Bronchial epithelial cell (primary cell): ENCODE measurements around the gene EIF4B. TPM values are rescaled to one million over a fixed set of nuclear protein-coding genes. Genes with fewer than 3 reads are reported as not detected.
A peak's percentile ranks its signal among the peaks of the same experiment; 100 is the strongest.

ENCODE experiments used
- DNase-seq: peaks from one replicate; pipeline ENCODE4 v3.0.0-alpha.2; 2010; ENCODE audit warnings: low read depth
- FAIRE-seq: peaks from 2 replicates; lab custom pipeline; 2011; peaks lifted over from hg19 to GRCh38; lab: Jason Lieb, UNC
- H3K27me3 ChIP-seq: 2 replicates; pipeline ENCODE4 v1.5.1; 2011; ENCODE audit warnings: low read length; ENCODE audit not compliant: control insufficient read depth, insufficient read depth
- H3K36me3 ChIP-seq: 2 replicates; pipeline ENCODE4 v1.5.1; 2011; ENCODE audit warnings: low read length; ENCODE audit not compliant: control insufficient read depth, insufficient read depth
- H3K4me3 ChIP-seq: 2 replicates; pipeline ENCODE4 v1.5.1; 2011; ENCODE audit warnings: mild to moderate bottlenecking, low read depth, low read length, control low read depth
- total RNA-seq: library from RNA; depleted of rRNA; stranded (reverse); fragments of >200 nt; gene quantifications from 2 replicates; pipeline ENCODE4 v1.2.1, GENCODE V29; 2014
- TF ChIP-seq, protein P1 (sequence below): IDR thresholded peaks from 2 replicates; pipeline ENCODE4 v1.5.1; 2011; ENCODE audit warnings: mild to moderate bottlenecking, moderate library complexity, low read length, control low read depth, inconsistent platforms; ENCODE audit not compliant: insufficient read depth, severe bottlenecking

The EIF4B gene
- total RNA-seq, 1 donor from 2014 or later, result 2,183 TPM

DNA sequence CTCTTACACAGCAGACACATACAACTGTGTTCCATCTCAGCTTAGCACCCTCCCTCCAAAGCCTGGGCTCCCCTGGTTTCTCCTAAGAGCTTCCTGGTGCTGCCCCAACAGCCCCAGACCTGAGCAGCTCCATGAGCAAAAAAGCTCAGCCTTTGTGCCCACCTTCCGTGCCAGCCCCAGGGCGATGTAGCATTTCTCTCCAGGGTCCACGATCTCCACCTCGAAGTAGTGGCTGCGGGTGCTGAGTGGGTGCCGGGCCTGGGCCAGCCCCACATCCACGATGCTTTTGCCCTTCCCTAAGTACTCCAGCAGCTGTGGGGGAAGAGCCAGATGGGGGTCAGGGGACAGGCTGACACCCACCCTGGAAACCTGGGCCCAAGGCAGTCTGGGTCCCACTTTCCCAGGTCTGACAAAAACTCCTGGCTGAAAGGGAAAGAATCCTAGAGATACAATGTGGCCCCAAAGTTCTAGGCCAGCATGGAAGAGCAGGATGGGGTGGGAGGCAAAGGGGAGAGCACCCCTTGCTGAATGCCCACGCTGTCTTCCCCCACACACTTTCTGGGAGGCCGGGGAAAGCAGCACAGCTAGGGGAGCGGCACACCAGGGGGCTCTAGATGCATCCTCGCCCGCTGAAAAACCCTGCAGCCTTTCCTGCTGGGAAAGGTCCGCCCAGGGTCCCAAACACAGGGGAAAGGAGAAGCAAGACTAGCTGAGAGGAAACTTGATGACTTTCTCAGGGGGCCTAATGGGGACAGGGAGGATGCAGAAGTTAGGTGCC is 61.9 kb downstream of the EIF4B start:
- Histone ChIP-seq H3K27me3 (no peaks in the 10 kb centered on the region), H3K36me3 (peaks cover 22% of the 10 kb centered on the region), H3K4me3 (no peak overlapping the region)
- FAIRE-seq (no peak), DNase-seq (no peak)
- TF ChIP-seq, protein P1, sequence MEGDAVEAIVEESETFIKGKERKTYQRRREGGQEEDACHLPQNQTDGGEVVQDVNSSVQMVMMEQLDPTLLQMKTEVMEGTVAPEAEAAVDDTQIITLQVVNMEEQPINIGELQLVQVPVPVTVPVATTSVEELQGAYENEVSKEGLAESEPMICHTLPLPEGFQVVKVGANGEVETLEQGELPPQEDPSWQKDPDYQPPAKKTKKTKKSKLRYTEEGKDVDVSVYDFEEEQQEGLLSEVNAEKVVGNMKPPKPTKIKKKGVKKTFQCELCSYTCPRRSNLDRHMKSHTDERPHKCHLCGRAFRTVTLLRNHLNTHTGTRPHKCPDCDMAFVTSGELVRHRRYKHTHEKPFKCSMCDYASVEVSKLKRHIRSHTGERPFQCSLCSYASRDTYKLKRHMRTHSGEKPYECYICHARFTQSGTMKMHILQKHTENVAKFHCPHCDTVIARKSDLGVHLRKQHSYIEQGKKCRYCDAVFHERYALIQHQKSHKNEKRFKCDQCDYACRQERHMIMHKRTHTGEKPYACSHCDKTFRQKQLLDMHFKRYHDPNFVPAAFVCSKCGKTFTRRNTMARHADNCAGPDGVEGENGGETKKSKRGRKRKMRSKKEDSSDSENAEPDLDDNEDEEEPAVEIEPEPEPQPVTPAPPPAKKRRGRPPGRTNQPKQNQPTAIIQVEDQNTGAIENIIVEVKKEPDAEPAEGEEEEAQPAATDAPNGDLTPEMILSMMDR, result no peak

- DNase-seq (no peak), FAIRE-seq (no peak)
- peaks cover 21% of the 10 kb centered on the region for H3K36me3 ChIP-seq
These were observed 62.7 kb downstream of the EIF4B start for GRCh38 chr12:53068811-53069585.

GRCh38 chr12:53069621-53070410 is 63.6 kb downstream of the EIF4B start:
- FAIRE-seq, result no peak
- H3K27me3 ChIP-seq, result no peaks in the 10 kb centered on the region
- DNase-seq, result no peak
- no peak overlapping the region for H3K4me3 ChIP-seq
- peaks cover 29% of the 10 kb centered on the region for H3K36me3 ChIP-seq
- TF ChIP-seq, protein P1, result no peak

More at GRCh38 chr12:53068811-53069585, 62.7 kb downstream of the EIF4B start:
- TF ChIP-seq, protein P1, result no peak
- no peaks in the 10 kb centered on the region for H3K27me3 ChIP-seq
- H3K4me3 ChIP-seq, result no peak overlapping the region

DNA sequence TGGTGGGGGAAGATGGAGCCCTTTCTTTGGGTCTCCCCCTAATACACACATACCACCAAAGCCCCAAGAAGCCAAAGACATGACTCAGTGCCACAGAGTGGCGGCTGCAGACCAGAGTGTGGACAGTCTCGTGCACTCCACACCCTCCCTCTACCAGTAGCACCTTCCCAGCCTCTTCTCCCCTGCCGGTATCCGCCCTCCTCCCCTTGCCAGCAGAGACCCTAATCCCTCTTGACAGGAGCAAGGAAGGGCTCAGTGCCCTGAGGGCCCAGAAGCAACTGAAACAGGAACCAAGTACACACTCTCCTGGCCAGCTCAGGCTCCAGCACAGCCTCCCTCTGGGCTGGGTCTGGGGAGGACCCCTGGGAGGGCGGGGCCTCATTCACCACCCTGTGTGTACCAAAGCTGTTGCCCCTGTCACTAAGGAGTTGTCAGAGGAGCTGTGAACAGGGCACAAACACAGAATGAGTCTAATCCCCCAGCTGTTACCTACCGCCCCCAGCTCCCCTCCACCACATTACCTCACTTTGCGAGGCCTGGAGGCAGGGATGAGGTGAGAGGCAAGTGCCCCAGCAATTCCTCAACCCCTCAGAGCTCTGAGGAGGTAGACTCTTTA is 64.7 kb downstream of the EIF4B start:
- FAIRE-seq (peak; percentile 36), DNase-seq (no peak)
- H3K27me3 ChIP-seq, result no peaks in the 10 kb centered on the region
- TF ChIP-seq, protein P1, result no peak
- H3K4me3 ChIP-seq, result no peak overlapping the region
- H3K36me3 ChIP-seq, result peaks cover 22% of the 10 kb centered on the region
